RWPE1 (cell line): ENCODE measurements around the gene PSMG4.

Experiments
- CTCF ChIA-PET: fragments of 350-600 bp; sonication (Branson Sonifier 250); formaldehyde crosslinking; extraction: SDS; loops from one replicate; lab custom pipeline; 2021; lab: Yijun Ruan, JAX
- POLR2A ChIA-PET: fragments of 400-600 bp; formaldehyde crosslinking; extraction: SDS; loops from one replicate; lab custom pipeline; 2020; ENCODE audit warnings: antibody characterized with exemption; ENCODE audit not compliant: low non-redundant PET; lab: Yijun Ruan, JAX
- DNase-seq: peaks from one replicate; pipeline ENCODE4 v3.0.0; 2012; ENCODE audit warnings: low spot score
- H3K27ac ChIP-seq: fragments of 450-650 bp; 2 replicates; pipeline ENCODE4 v1.5.1; 2017
- CTCF ChIP-seq: fragments of 450-650 bp; conservative IDR thresholded peaks from 2 replicates; pipeline ENCODE4 v1.5.1; 2017; ENCODE audit warnings: low read depth, mild to moderate bottlenecking

The PSMG4 gene

GRCh38 chr6:3213334-3213695, 45.4 kb upstream of the PSMG4 start:
- no peak for DNase-seq
- CTCF ChIA-PET, result no interaction called here
- no peak for TF ChIP-seq CTCF

GRCh38 chr6:3214898-3215297, 43.8 kb upstream of the PSMG4 start:
- CTCF ChIA-PET, result no interaction called here
- H3K27ac ChIP-seq, result no peak overlapping the region
- TF ChIP-seq CTCF, result no peak
- POLR2A ChIA-PET, result interaction anchor here (0.7 kb wide), 1 partner anchor 23 kb away, joined by 4 read pairs; no protein-coding TSS in a partner anchor
- no peak for DNase-seq

More at GRCh38 chr6:3213334-3213695, 45.4 kb upstream of the PSMG4 start:
- POLR2A ChIA-PET, result no interaction called here
- no peak overlapping the region for H3K27ac ChIP-seq

- CTCF ChIA-PET, result no interaction called here
- DNase-seq, result no peak
- no peak overlapping the region for H3K27ac ChIP-seq
- POLR2A ChIA-PET, result no interaction called here
- no peak for TF ChIP-seq CTCF
Observed at GRCh38 chr6:3217286-3217685, 41.5 kb upstream of the PSMG4 start.

- H3K27ac ChIP-seq, result no peak overlapping the region
- ChIA-PET POLR2A (no interaction called here), CTCF (interaction anchor here (0.6 to 1.5 kb wide), 2 partner anchors 33 to 91 kb away, joined by 3 to 6 read pairs; no protein-coding TSS in a partner anchor)
- no peak for DNase-seq
- TF ChIP-seq CTCF, result no peak
Observed at GRCh38 chr6:3218266-3218665, 40.5 kb upstream of the PSMG4 start.

- no peak for DNase-seq
- no peak overlapping the region for H3K27ac ChIP-seq
- CTCF ChIA-PET, result interaction anchor here (2.1 kb wide), 1 partner anchor 11 kb away, joined by 6 read pairs; no protein-coding TSS in a partner anchor
- no peak for TF ChIP-seq CTCF
- POLR2A ChIA-PET, result interaction anchor here (0.6 kb wide), 1 partner anchor 221 kb away, joined by 3 read pairs; no protein-coding TSS in a partner anchor
Observed at GRCh38 chr6:3220366-3220765, 38.4 kb upstream of the PSMG4 start.

- DNase-seq, result no peak
- ChIA-PET POLR2A (no interaction called here), CTCF (interaction anchor here (2.1 kb wide), 1 partner anchor 10 kb away, joined by 6 read pairs; no protein-coding TSS in a partner anchor)
Observed at GRCh38 chr6:3221578-3221977, 37.2 kb upstream of the PSMG4 start.

More at GRCh38 chr6:3221578-3221977, 37.2 kb upstream of the PSMG4 start:
- no peak overlapping the region for H3K27ac ChIP-seq
- TF ChIP-seq CTCF, result no peak
